IPS DF 6.9 (cell line): ENCODE measurements around the gene MAPK12.

Source experiments
- DNase-seq: peaks from one replicate; pipeline ENCODE4 v3.0.0-alpha.2; 2013; ENCODE audit warnings: low read depth, low spot score
- H3K27ac ChIP-seq: one replicate; pipeline ENCODE4 v1.5.1; 2013; ENCODE audit warnings: low read length, control low read depth
- H3K27me3 ChIP-seq: 2 replicates; pipeline ENCODE4 v1.6.1; 2013; ENCODE audit warnings: mild to moderate bottlenecking, low read length; ENCODE audit not compliant: control insufficient read depth, insufficient read depth
- H3K36me3 ChIP-seq: 2 replicates; pipeline ENCODE4 v1.6.1; 2013; ENCODE audit warnings: low read length; ENCODE audit not compliant: control insufficient read depth, insufficient read depth
- H3K4me1 ChIP-seq: 2 replicates; pipeline ENCODE4 v1.6.1; 2013; ENCODE audit warnings: low read length; ENCODE audit not compliant: control insufficient read depth, insufficient read depth
- H3K4me3 ChIP-seq: 2 replicates; pipeline ENCODE4 v1.5.1; 2013; ENCODE audit warnings: mild to moderate bottlenecking, low read length
- H3K9me3 ChIP-seq: 2 replicates; pipeline ENCODE4 v1.6.1; 2013; ENCODE audit warnings: low read length, inconsistent platforms; ENCODE audit not compliant: control insufficient read depth, insufficient read depth
- WGBS: extraction: QIAGEN DNeasy Blood & Tissue Kit; methylation state at CpG from one replicate; pipeline ENCODE4 v1.1.7; 2013; ENCODE audit warnings: mixed read lengths, missing lambda C conversion rate; ENCODE audit not compliant: insufficient read length, insufficient coverage; 5-methylcytosine and 5-hydroxymethylcytosine counted together

Gene MAPK12

GRCh38 chr22:50305393-50305922 lies 44.0 kb upstream of the MAPK12 start:
- Histone ChIP-seq H3K9me3 (no peaks in the 10 kb centered on the region), H3K27me3 (no peaks in the 10 kb centered on the region), H3K4me3 (no peak overlapping the region), H3K36me3 (no peaks in the 10 kb centered on the region; the same call in 1 of the 2 replicates), H3K27ac (no peak overlapping the region), H3K4me1 (peaks cover 11% of the 10 kb centered on the region)
- WGBS = no CpG with 5 or more reads among the region's 14 CpGs
- DNase-seq = no peak

DNA sequence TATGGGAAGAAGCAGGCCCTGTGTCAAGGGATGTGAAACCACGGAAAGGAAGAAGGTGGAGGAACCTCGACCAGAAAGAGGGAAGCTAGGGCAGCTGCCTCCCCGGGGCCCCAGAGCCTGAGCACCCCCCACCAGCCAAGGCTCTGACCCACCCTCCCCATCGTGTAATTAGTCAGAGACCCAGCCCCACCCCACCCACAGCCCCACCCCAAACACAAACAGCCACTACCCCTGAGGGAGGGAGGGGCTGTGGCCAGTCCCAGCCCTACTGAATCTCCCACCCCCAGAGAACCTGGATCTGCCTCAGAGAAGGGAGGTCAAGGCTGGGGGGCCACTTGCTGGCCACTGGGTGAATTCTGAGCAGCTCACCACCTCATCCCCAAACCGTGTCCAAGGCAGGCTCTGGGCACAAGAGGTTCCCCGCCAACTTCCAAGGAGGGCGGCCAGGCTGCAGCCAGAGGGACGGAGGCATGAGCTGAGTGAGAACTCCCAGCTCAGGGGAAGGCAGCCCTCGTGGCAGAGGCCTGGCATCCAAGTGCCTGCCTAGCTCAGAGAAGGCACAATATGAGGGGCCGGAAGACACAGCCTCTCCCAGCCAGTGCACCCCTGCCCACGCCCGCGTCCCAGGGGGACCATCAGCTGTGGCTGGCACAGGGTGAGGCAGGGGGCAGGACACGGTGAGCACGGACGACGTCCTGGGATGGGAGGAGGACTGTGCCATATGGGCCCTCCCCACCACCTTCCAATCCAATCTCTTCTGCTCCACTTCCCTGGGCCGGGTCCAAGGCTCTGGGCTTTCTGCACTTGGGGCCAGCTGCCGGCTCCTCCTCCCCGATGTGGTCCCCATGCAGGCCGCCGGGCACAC lies 43.3 kb upstream of the MAPK12 start:
- peaks cover 11% of the 10 kb centered on the region for H3K4me1 ChIP-seq
- H3K9me3 ChIP-seq = no peaks in the 10 kb centered on the region
- no CpG with 5 or more reads among the region's 22 CpGs for WGBS
- H3K36me3 ChIP-seq = no peaks in the 10 kb centered on the region; the same call in 1 of the 2 replicates
- no peak for DNase-seq
- no peak overlapping the region for H3K27ac ChIP-seq
- H3K4me3 ChIP-seq = no peak overlapping the region
- no peaks in the 10 kb centered on the region for H3K27me3 ChIP-seq

DNA sequence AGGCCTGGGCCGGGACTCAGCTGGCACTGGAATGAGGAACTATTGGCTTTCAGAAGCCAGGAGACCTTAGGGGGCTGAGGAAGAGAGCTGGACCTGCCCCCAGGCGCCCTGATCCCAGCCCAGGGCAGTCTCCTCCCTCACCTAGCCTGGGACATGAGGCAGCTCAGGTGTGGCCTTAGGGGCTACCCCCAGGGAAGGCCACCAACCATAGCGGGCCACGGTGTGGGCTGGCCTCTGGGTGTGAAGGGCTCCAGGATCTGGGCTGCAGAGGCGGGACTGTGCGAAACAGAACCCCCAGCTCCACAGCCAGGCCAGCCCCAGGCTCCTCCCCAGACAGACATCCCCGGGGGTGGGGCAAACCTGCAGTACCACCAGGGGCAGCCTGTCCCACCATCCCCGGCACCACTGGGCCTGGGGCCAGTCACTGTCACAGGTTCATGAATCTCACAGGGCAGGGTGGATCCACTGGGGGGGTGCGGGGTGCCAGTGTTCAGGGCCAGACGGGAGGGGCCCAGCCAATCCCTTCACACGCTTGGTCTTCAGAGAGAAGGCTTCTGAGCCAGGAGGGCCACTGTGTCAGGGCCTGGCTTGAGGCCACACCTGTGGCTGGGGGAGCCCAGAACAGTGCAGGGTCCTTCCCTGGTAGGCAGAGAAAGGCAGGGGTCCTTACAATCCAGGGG lies 42.5 kb upstream of the MAPK12 start:
- Histone ChIP-seq H3K27me3 (no peaks in the 10 kb centered on the region), H3K9me3 (no peaks in the 10 kb centered on the region), H3K4me3 (no peak overlapping the region), H3K4me1 (peaks cover 11% of the 10 kb centered on the region), H3K36me3 (no peaks in the 10 kb centered on the region; the same call in 1 of the 2 replicates), H3K27ac (no peak overlapping the region)
- no CpG with 5 or more reads among the region's 11 CpGs for WGBS
- no peak for DNase-seq

- H3K27me3 ChIP-seq = no peaks in the 10 kb centered on the region
- H3K4me1 ChIP-seq = peaks cover 11% of the 10 kb centered on the region
- H3K4me3 ChIP-seq = no peak overlapping the region
- DNase-seq = no peak
- no peak overlapping the region for H3K27ac ChIP-seq
- H3K36me3 ChIP-seq = no peaks in the 10 kb centered on the region; the same call in 1 of the 2 replicates
- no CpG with 5 or more reads among the region's 7 CpGs for WGBS
- no peaks in the 10 kb centered on the region for H3K9me3 ChIP-seq
Observed at GRCh38 chr22:50303515-50303847, 42.0 kb upstream of the MAPK12 start.

- no peaks in the 10 kb centered on the region for H3K36me3 ChIP-seq
- no peak for DNase-seq
- H3K4me1 ChIP-seq = peaks cover 6% of the 10 kb centered on the region
- no peaks in the 10 kb centered on the region for H3K27me3 ChIP-seq
- H3K4me3 ChIP-seq = no peak overlapping the region
- no peak overlapping the region for H3K27ac ChIP-seq
- WGBS = no CpG with 5 or more reads among the region's 5 CpGs
- no peaks in the 10 kb centered on the region for H3K9me3 ChIP-seq
Observed at GRCh38 chr22:50302564-50302963, 41.1 kb upstream of the MAPK12 start.

GRCh38 chr22:50302041-50302541 lies 40.6 kb upstream of the MAPK12 start:
- no CpG with 5 or more reads among the region's 9 CpGs for WGBS
- Histone ChIP-seq H3K4me1 (peaks cover 6% of the 10 kb centered on the region), H3K27ac (no peak overlapping the region), H3K4me3 (no peak overlapping the region), H3K9me3 (no peaks in the 10 kb centered on the region), H3K27me3 (no peaks in the 10 kb centered on the region), H3K36me3 (no peaks in the 10 kb centered on the region)
- DNase-seq = no peak

DNA sequence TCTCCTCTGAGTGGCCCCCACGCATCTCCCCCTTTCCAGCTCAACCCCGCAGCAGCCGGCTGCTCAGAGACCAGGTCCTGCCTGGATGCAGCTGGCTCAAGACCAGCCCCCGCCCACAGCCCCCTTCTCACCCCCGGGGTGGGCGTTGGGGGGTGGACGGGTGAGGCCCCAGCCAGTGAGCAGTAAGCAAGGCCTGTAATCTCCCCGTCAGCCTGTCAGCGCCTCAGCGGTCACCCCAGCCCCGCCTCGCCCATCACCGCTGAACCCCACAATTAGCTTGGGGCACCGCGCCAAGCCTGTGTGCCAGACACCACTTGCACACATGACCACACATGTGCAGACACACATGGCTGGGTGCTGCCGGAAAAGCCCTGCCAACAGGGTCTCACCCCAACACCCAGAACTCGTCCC lies 40.1 kb upstream of the MAPK12 start:
- Histone ChIP-seq H3K27ac (no peak overlapping the region), H3K4me3 (no peak overlapping the region), H3K4me1 (peaks cover 6% of the 10 kb centered on the region), H3K36me3 (no peaks in the 10 kb centered on the region), H3K9me3 (no peaks in the 10 kb centered on the region), H3K27me3 (no peaks in the 10 kb centered on the region)
- WGBS = no CpG with 5 or more reads among the region's 17 CpGs
- DNase-seq = no peak

DNA sequence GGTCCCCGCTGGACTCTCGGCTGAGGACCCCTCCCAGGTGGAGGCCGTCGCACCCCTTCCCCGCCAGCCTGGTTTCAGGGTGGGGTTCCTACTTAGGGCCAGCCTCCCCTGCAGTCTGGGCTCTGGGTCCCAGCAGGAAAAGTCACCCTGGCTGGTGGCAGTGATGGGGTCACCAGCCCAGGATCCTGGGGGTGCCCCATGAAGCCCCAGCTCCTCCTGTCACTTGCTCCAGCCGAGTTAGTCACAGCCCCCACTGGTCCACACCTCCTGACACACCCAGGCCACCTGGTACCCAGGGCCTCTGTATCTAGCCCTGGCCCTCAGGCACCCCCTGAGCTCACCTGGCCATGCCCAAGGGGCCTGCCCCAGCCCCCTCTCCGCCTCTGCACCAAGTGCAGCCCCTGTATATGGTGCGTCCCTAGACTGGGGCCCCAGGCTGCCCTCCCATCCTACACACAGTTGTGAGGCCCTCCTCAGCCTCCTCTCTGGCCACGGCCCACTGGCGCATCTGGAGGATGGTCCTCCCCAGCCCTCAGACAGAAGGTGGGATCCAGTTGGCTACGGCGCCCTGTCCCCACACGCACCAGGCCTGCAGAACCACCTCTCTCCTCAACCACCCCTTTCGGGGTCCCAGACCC lies 39.3 kb upstream of the MAPK12 start:
- DNase-seq = no peak
- Histone ChIP-seq H3K4me3 (no peak overlapping the region), H3K4me1 (peaks cover 3% of the 10 kb centered on the region)

DNA sequence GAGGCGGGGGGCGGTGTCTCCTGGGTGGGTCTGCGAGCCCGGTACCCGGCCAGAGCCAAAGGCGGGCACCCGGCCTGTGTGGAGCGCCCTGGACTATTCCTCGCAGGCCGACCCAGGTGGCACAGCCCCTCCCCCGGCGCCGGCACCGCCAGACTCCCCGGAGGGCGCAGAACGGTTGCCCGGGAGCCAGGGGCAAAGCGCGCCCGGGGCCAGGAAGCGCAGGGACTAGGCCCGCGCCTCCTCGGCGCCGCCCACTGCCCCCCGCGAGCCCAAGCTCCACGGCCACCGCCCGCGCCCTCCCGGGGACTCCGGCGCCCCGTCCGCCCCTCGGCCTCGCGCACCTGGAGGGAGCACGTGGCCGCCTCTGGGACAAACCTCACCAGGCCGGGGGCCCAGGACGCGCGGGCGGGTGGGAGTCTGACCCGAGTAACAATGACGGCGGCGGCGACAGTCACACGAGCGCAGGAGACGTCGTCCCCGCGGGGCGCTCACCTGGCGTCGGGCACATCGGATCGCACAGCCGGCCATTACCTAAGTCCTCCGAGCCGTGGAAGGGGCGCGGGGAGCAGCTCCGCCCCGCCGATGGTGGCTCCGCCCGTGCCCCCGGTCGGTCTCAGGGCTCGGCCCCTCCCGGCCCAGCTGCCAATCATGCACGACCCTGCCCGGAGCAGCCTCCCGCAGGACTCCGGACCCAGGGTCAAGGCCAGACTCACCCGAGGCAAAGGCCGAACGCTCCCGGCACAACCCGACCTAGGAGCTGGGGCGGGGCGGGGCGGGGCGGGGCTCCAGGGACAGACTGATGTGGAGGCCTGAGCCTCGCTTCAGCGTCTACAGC lies 38.5 kb upstream of the MAPK12 start:
- H3K27ac ChIP-seq = no peak overlapping the region

More for the DNA sequence above, 39.3 kb upstream of the MAPK12 start:
- Histone ChIP-seq H3K36me3 (no peaks in the 10 kb centered on the region), H3K27ac (no peak overlapping the region), H3K27me3 (no peaks in the 10 kb centered on the region), H3K9me3 (no peaks in the 10 kb centered on the region)
- no CpG with 5 or more reads among the region's 14 CpGs for WGBS

More for the DNA sequence above, 38.5 kb upstream of the MAPK12 start:
- WGBS = no CpG with 5 or more reads among the region's 93 CpGs
- H3K36me3 ChIP-seq = no peaks in the 10 kb centered on the region
- H3K4me1 ChIP-seq = peaks cover 3% of the 10 kb centered on the region
- H3K9me3 ChIP-seq = no peaks in the 10 kb centered on the region
- no peaks in the 10 kb centered on the region for H3K27me3 ChIP-seq
- no peak for DNase-seq
- H3K4me3 ChIP-seq = peak overlapping the region; percentile 28
